HFF-Myc (cell line): ENCODE results near the gene MYLIP.

Experiments used
- DNase-seq: peaks from one replicate; pipeline ENCODE4 v3.0.0-alpha.2; 2011; ENCODE audit warnings: low read depth; ENCODE audit errors: extremely low read depth
- H3K4me3 ChIP-seq: replicated peaks from 2 replicates; pipeline ENCODE4 v1.5.1; 2011; ENCODE audit warnings: low read depth, mild to moderate bottlenecking, control low read depth, low read length
- TF ChIP-seq, protein P1 (sequence below): IDR thresholded peaks from 2 replicates; pipeline ENCODE4 v1.5.1; 2012; ENCODE audit warnings: mild to moderate bottlenecking, low read depth, low read length, control low read depth; ENCODE audit errors: missing control alignments

The MYLIP gene

DNA sequence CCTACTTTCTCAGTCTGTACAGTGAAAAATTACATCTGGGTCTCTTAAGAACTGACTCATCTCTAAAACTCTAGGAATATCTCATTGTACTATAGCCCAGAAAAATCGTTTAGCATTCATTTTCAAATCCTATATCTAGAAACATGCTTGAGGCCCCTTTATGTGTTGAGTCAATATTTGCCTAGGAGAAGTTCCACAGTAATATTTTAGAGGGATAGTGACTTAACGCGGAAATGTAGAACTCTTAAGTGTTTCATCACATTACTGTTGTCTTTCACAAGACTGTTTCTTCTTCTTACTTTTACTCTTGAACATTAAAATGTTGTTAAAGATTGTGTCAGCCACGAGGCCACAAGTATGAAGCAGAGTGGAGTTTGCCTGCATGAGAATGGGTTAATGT is 23.0 kb upstream of the MYLIP start:
- no peak for DNase-seq
- TF ChIP-seq, protein P1, sequence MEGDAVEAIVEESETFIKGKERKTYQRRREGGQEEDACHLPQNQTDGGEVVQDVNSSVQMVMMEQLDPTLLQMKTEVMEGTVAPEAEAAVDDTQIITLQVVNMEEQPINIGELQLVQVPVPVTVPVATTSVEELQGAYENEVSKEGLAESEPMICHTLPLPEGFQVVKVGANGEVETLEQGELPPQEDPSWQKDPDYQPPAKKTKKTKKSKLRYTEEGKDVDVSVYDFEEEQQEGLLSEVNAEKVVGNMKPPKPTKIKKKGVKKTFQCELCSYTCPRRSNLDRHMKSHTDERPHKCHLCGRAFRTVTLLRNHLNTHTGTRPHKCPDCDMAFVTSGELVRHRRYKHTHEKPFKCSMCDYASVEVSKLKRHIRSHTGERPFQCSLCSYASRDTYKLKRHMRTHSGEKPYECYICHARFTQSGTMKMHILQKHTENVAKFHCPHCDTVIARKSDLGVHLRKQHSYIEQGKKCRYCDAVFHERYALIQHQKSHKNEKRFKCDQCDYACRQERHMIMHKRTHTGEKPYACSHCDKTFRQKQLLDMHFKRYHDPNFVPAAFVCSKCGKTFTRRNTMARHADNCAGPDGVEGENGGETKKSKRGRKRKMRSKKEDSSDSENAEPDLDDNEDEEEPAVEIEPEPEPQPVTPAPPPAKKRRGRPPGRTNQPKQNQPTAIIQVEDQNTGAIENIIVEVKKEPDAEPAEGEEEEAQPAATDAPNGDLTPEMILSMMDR, result no peak
- no peak overlapping the region for H3K4me3 ChIP-seq

DNA sequence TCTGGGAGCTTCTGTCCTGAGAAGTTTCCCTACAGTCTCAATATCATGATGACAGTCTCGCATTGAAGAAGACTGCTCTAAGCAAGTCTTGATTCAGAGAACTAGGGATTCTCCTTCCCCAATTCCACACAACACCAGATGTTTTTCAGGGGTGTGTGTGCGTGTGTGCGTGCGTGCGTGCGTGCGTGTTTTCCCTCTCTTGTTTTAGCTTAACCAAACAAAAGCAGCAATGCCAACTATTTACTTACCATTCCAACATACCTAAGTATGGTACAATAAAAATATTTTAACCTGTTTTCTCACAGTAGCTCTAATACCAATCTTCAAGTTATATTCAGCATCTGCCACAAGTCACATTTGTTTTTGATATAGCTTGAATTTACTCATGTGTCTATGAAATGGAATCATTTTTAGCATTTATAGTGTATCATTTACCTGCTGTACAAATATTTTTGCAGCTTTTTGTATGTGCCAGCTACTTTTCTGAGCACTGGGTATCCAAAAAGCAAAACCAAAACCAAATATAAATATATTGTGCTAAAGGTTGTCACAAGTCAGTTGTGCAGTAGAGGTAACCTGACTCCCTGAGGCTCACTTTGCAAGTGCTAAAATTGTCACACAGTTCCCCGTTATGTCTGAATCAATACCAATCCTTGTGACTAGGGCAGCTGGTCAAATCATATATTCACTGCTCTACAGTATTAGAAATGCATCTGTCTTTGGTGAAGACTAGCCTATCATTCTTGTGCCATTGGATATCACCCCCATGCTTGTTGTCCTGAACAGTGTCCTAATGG is 21.7 kb upstream of the MYLIP start:
- no peak for DNase-seq
- H3K4me3 ChIP-seq, result no peak overlapping the region
- TF ChIP-seq, protein P1, result no peak

DNA sequence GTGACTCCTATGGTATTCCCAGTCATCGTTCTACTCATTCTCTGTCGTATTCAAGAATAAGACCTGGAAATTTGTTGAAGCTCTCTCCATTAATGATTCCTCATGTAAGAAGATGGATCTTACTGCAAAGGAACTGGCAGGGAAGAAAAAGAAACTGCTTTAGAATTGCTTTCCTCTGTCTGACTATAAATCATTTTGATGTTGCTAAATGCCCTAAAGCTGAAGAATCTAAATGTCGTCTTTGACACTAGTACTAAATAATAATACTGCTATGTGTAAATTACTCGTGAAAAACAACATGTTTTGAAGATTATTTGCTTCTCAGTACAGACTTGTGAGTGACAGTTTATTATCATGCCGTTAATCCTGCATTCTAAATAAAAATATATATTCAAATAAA is 20.5 kb upstream of the MYLIP start:
- TF ChIP-seq, protein P1, result no peak
- H3K4me3 ChIP-seq, result no peak overlapping the region

DNA sequence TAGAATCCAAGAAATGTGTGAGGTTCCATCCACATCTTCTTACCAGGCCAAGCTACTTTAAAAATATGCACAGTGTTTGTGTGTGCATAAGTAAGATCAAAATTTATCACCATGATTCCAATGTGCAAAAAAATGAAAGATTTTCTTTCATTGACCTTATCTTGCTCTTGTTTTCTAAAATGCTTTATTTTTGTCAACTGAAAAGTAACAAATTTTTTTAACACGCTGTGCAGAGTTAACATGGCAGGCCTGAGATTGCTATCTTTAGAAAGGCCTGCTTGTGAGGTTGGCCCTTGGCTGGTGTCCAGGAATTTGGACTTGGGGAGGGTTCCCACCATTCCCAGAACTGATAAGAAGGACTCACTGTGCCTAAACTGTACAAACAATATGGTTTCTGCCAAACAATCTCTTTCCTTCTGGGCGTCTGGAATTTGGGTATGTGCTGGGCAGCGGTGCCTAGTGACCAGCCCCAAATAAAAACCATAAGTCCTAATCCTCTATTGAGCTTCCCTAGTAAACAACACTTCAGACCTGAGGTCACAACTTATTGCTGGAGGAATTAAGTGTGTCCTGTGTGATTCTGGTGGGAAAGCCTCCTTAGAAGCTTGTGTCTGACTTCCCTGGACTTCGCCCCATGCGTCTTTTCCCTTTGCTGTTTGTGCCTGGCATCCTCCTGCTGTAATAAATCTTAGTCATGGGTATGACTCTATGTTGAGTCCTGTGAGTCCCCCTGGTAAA is 19.8 kb upstream of the MYLIP start:
- DNase-seq, result no peak
- TF ChIP-seq, protein P1, result no peak
- no peak overlapping the region for H3K4me3 ChIP-seq

More for the DNA sequence above, 20.5 kb upstream of the MYLIP start:
- DNase-seq, result no peak

DNA sequence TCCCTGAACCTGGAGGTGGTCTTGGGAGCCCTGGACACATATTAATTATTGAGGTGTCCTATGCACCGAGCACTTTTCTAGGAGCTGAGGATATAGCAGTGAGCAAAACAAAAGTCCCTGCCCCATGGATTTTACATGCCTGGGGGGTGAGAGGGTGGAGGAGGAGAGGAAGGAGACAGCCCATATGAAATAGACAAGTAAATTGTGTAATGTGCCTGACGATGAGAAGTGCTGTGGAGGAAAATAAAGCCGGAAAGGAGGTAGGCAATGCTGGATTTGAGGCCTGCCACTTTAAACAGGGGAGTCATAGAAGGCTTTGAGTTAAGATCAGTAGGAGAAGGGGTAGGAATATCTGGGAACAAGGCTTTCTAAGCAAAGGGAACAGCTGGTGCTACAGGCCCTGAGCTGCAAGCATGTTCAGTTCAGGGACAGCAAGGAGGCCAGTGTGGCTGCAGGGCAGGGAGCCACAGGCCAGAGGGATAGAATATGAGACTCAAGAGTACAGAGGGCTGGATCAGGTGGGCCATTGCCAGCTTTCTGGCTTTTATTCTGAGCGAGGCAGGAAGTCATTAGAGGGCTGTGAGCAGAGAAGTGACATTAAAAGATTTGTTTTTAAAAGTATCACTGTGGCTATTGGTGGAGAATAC is 19.1 kb upstream of the MYLIP start:
- DNase-seq, result no peak
- no peak overlapping the region for H3K4me3 ChIP-seq
- TF ChIP-seq, protein P1, result no peak

DNA sequence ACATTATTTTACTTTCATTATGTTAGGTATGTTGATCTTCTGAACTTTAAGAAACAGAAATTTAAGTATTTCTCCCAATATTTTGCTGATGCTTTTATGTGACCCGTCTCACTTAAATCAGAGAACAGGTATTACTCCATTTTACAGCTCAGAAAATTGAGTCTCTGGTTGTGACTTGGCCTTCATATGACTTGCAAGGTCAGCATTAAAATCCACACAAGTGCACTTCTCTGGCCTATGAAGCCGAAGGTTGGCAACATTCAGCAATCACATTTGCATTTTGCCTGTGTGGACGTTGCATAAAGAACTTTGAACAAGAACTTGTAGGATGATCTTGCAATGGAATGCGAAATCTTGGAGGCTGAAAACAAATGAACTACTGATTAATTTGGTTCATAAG is 10.1 kb upstream of the MYLIP start:
- no peak overlapping the region for H3K4me3 ChIP-seq
- TF ChIP-seq, protein P1, result no peak
- no peak for DNase-seq
